B cell (primary cell): ENCODE data around the gene STPG1.

Experiments used
- EZH2 ChIP-seq: IDR thresholded peaks from 2 replicates; pipeline ENCODE4 v1.6.1; 2012; ENCODE audit warnings: borderline replicate concordance, low read depth, mild to moderate bottlenecking, moderate library complexity, low read length; ENCODE audit not compliant: insufficient read depth, poor library complexity, severe bottlenecking
- TF ChIP-seq, protein P1 (sequence below): fragments of 200-600 bp; IDR thresholded peaks from one replicate; pipeline ENCODE4 v1.8.0; 2022; ENCODE audit warnings: antibody characterized with exemption, mild to moderate bottlenecking

- TF ChIP-seq, protein P1, sequence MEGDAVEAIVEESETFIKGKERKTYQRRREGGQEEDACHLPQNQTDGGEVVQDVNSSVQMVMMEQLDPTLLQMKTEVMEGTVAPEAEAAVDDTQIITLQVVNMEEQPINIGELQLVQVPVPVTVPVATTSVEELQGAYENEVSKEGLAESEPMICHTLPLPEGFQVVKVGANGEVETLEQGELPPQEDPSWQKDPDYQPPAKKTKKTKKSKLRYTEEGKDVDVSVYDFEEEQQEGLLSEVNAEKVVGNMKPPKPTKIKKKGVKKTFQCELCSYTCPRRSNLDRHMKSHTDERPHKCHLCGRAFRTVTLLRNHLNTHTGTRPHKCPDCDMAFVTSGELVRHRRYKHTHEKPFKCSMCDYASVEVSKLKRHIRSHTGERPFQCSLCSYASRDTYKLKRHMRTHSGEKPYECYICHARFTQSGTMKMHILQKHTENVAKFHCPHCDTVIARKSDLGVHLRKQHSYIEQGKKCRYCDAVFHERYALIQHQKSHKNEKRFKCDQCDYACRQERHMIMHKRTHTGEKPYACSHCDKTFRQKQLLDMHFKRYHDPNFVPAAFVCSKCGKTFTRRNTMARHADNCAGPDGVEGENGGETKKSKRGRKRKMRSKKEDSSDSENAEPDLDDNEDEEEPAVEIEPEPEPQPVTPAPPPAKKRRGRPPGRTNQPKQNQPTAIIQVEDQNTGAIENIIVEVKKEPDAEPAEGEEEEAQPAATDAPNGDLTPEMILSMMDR: no peak
- TF ChIP-seq EZH2: no peak
Observed at GRCh38 chr1:24345334-24345733, 68.2 kb downstream of the STPG1 start.
